VCaP (cell line): ENCODE results near the gene ILDR2.

ENCODE experiments used
- H3K27ac ChIP-seq: fragments of 450-650 bp; 2 replicates; pipeline ENCODE4 v1.5.1; 2017
- TF ChIP-seq, protein P1 (sequence below): fragments of 450-650 bp; conservative IDR thresholded peaks from 2 replicates; pipeline ENCODE4 v1.5.1; 2017; ENCODE audit warnings: mild to moderate bottlenecking, moderate library complexity

The ILDR2 gene

DNA sequence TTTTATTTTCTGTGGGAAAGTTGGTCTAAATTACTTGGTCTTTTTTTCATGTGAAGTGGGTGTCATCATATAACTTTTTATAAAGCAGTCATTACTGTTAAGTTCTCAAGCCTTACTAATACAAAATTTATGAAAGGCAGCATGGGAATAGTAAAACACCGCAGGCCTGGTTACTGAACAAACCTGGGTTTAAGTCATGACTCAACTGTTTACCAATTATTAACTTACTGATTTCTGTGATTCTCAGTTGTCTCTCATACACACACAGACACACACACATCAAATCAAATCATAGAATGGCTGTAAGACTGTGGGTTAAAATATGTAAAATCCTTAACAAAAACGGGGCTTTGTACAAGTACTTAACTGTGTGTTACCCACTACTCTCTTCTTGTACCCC, 28.4 kb upstream of the ILDR2 start:
- TF ChIP-seq, protein P1, sequence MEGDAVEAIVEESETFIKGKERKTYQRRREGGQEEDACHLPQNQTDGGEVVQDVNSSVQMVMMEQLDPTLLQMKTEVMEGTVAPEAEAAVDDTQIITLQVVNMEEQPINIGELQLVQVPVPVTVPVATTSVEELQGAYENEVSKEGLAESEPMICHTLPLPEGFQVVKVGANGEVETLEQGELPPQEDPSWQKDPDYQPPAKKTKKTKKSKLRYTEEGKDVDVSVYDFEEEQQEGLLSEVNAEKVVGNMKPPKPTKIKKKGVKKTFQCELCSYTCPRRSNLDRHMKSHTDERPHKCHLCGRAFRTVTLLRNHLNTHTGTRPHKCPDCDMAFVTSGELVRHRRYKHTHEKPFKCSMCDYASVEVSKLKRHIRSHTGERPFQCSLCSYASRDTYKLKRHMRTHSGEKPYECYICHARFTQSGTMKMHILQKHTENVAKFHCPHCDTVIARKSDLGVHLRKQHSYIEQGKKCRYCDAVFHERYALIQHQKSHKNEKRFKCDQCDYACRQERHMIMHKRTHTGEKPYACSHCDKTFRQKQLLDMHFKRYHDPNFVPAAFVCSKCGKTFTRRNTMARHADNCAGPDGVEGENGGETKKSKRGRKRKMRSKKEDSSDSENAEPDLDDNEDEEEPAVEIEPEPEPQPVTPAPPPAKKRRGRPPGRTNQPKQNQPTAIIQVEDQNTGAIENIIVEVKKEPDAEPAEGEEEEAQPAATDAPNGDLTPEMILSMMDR = no peak
- no peak overlapping the region for H3K27ac ChIP-seq

DNA sequence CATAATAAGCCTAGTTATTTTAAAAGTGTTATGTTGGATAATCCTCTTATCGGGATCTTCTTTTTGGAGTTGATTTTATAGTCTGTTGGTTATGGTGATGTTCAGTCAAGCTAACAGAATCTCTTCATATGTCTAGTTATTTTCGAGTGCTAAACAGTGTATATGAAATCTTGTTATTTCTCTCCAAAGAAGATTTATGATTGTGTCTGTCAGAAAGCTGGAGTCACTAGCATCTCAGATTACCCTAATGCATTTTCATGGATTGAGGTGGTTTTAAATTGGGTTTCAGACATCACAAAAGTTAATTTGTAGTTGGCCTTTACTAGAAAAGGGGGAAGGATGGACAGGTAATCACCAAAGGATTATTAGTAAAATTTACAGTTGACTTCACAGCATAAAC, 27.0 kb upstream of the ILDR2 start:
- TF ChIP-seq, protein P1 = no peak
- no peak overlapping the region for H3K27ac ChIP-seq

DNA sequence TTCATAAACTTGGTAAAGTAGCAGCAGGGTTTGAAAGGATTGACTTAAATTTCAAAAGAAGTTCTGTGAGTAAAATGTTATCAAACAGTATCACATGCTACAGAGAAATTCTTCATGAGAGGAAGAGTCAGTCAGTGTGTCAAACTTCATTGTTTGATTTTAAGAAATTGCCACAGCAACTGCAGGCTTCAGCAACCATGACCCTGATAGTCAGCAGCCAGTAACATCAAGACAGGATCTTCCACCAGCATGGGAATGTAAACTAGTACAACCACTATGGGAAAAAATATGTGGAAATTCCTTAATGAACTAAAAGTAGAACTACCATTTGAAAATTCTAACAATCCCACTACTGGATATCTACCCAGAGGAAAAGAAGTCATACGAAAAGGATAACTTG, 25.2 kb upstream of the ILDR2 start:
- TF ChIP-seq, protein P1 = no peak
- no peak overlapping the region for H3K27ac ChIP-seq

DNA sequence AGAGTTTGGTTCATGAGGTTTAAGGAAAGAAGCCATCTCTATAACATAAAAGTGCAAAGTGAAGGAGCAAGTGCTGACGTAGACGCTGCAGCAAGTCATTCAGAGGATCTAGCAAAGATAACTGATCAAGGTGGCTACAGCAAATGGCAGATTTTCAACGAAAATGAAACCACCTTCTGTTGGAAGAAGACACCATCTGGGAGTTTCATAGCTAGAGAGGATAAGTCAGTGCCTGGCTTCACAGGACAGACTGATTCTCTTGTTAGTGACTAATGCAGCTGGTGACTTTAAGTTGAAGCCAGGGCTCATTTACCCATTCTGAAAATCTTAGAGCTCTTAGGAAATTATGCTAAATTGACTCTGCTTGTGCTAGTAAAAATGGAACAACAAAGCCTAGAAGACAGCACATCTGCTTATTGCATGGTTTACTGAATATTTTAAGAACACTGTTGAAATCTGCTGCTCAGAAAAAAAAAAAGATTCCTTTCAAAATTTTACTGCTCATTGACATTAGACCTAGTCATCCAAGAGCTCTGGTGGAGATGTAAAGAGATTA, 24.2 kb upstream of the ILDR2 start:
- no peak overlapping the region for H3K27ac ChIP-seq
- TF ChIP-seq, protein P1 = no peak

DNA sequence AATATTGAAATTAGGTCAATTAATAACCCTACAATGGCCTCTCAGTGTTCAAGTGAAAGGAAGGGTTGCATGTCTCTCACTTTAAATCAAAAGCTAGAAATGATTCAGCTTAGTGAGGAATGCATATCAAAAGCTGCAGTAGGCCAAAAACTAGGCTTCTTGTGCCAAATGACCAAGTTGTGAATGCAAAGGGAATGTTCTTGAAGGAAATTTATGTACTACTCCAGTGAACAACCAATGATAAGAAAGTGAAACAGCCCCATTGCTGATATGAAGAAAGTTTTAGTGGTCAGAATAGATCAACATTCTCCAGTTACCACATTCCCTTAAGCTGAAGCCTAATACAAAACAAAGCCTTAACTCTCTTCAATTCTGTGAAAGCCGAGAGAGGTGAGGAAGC, 23.7 kb upstream of the ILDR2 start:
- no peak overlapping the region for H3K27ac ChIP-seq
- TF ChIP-seq, protein P1 = no peak

DNA sequence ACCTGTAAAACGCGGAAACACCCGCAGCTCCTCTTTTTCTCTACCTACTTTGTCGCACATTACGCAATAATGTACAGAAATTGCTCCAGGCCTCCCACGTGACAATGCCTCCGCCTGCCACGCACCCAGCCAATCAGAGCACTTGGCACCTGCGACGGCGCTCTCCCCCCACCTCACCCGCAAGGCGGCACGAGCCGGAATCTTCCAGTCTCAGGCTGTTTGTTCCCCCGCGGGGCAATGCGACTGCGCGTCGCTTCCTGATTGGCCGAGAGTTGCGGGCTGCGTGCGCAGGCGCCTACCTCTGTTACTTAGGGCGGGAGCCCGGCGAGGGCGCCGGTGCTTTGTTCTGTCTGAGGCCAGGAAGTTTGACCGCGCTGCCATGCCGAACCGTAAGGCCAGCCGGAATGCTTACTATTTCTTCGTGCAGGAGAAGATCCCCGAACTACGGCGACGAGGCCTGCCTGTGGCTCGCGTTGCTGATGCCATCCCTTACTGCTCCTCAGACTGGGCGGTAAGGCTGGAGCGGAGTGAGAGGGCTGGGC, 13.7 kb upstream of the ILDR2 start, which contains the start of gene MAEL:
Gene MAEL (plus strand): TSS at position 307 of the 542 bp plus-strand sequence. CDS start 73 bp downstream, at position 380.
- TF ChIP-seq, protein P1 = no peak

DNA sequence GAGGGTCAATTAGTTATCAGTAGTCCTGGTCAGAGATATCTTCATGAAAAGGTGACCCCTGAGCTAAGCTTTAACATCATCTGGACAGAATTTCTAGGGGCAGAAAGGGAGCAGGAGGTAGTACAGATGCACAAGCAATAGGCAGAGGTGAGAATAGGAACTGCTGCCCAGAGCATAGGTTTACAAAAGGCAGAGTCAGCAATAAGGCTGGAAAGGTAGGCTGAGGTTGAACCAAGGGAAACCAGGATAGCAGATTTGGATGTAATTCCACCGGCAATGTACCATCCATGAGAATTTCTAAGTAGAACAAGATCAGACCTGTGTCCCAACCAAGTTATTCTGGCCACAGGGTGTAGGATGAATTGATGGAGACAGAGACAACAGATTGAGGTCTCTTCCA, 6.2 kb upstream of the ILDR2 start:
- TF ChIP-seq, protein P1 = no peak
- H3K27ac ChIP-seq = no peak overlapping the region

More for the DNA sequence above, 13.7 kb upstream of the ILDR2 start, which contains the start of gene MAEL:
- no peak within 1 kb of the TSS for H3K27ac ChIP-seq
